GM19372 (cell line): ENCODE results near the gene ADRA2C.

Experiments used
- ATAC-seq: cut with Tn5 transposase; IDR thresholded peaks from one replicate; pipeline ENCODE4 v1.9.1; 2021; ENCODE audit warnings: mild to moderate bottlenecking, low read depth, moderate library complexity; ENCODE audit not compliant: unreplicated experiment

Gene ADRA2C

DNA sequence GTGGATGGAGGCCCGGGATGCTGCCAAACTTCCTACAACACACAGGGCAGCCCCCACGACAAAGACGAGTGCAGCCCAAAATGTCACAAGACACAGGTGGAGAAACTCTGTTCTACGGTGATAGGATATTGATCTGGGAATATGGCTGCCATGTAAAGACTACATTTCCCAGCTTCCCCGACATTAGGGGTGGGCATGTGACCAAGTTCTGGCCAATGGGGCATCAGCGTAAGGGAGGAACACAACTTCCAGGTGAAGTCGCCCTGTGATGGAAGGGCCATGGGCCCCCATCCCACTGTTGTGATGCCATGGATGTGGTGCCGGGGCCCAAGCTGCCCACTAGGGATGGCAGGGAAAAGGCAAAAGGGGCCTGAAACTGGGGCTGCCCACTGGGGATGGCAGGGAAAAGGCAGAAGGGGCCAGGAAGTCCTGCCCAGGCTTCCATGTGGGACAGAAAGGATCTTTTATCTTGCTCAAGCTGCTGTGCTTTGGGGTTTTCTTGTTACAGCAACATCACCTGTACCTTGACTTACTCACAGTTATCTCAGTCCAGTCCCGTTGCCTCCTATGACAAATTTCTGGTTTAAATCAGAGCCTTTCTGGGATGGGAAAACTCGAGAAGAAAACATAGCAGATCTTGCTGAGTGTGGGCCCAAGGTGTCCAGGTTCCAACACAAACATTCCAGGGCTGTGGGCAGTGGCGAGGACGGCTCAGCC lies 9.7 kb upstream of the ADRA2C start:
- no peak for ATAC-seq

- ATAC-seq: no peak
Measured at GRCh38 chr4:3759236-3759635, 6.9 kb upstream of the ADRA2C start.

GRCh38 chr4:3760346-3760745 lies 5.8 kb upstream of the ADRA2C start:
- ATAC-seq: no peak

- ATAC-seq: no peak
Measured at GRCh38 chr4:3760841-3761240, 5.3 kb upstream of the ADRA2C start.

GRCh38 chr4:3762264-3762663 lies 3.9 kb upstream of the ADRA2C start:
- no peak for ATAC-seq

DNA sequence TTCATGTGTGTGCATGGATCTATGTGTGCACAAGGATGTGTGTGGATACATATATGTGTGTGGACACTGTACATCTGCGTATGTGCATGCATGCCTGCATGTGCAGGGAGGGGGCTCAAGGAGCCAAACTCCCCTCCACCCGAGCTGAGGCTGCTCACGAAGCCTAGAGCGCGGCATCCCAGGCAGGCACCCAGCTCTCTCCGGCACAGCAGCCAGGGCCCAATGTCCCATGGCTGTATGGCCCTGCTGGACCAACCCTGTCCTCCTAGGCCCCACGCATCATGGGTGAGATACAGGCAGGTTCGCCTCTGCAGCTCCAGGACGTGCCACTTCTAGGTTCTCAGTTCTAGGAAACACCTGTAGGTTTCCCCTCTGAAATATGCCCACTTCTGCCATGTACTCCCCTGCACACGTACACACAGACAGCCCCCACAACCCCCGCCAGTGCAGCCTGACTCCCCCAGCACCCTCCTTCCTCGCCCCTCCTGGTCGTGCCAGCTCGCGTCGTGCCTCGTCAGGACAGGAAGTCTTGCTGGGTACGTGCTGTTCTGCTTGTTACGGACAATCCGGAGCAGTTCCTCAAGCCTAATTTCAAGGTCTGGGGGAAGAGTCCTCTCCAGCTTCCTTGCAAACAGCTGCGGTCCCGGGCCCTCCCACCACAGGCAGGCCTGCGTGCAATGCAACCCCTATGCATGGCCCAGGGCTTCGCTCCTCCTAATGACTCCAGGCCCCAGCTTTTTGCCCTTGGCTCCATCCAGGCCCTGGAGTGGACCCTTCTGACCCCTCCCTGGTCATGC lies 3.2 kb upstream of the ADRA2C start:
- no peak for ATAC-seq

DNA sequence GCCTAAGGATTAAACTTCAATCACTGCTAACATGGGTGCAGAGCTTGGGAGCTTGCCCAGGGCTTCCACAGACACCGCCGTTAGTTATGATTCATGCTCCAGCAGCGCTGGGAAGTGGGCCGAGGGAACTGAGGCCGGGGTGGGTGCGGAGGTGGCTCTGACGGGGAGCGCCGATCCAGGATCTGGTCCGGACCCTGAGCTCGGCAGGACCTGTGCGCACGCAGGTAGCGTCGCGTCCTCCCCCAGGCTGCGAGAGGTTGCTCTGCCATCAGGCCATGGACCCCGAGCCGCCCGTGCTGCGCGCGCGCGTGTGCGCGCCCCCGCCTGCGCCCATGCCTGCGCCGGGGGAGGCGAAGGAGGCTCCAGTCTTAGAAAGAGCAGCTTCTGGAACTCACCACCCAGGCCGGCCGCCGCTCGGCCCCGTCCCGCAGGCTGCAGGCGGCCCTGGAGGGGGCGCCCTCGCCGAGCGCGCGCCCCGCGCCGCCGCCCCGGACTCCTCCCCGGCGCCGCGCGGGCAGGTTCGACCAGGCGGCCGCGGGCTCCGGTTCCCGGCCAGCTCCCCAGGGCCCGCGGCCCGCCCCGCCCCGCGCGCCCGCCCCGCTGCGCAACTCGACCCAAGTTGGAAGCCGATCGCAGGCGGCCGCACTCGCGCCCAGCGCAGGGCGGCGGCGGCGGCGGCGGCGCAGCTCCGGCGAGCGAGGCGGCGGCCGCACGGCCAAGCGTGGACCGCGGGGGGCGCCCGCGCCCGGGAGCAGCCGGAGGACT lies 732 bp upstream of the ADRA2C start:
- ATAC-seq: no peak

DNA sequence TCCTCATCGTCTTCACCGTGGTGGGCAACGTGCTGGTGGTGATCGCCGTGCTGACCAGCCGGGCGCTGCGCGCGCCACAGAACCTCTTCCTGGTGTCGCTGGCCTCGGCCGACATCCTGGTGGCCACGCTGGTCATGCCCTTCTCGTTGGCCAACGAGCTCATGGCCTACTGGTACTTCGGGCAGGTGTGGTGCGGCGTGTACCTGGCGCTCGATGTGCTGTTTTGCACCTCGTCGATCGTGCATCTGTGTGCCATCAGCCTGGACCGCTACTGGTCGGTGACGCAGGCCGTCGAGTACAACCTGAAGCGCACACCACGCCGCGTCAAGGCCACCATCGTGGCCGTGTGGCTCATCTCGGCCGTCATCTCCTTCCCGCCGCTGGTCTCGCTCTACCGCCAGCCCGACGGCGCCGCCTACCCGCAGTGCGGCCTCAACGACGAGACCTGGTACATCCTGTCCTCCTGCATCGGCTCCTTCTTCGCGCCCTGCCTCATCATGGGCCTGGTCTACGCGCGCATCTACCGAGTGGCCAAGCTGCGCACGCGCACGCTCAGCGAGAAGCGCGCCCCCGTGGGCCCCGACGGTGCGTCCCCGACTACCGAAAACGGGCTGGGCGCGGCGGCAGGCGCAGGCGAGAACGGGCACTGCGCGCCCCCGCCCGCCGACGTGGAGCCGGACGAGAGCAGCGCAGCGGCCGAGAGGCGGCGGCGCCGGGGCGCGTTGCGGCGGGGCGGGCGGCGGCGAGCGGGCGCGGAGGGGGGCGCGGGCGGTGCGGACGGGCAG lies 792 bp downstream of the ADRA2C start:
- ATAC-seq: no peak

GRCh38 chr4:3767570-3768288 lies 1.5 kb downstream of the ADRA2C start:
- ATAC-seq: no peak

DNA sequence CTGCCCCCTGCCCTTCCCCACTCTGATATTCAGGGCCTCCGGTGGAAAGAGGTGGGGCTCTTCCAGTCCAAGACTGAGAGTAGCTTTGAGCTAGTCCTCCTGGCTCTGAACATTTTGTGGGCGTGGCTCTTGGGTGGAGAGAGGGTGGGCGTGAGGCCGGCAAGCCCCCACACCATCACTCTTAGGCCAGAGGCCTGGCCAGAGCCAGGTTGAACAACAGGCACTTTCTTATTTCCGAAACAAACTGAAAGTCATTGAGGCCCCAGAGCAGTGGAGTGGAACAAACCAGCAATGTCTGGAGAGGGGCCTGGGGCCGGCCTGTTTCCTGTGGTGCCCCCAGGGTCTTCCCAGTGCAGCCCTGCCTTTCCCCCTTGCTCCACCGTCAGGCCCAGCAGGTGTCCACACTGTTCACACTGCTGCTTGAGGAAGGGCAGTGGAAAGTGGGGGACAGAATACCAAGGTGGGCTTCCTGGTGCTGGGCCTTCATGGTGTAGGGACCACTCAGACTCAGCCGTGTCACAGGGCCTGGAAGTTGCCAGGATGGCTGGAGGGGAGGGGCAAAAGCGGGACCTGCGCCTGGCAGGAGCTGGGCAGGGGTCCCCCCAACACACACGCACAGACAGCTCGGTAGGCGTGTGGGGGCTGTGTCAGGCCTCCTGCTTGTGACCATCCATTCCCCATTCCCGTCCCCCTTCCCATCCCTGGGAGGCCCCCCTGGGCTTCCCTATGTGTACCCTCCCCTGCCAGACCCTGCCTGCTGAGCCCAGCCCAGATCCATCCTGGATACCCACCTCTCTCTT lies 2.9 kb downstream of the ADRA2C start:
- no peak for ATAC-seq

GRCh38 chr4:3769642-3770184 lies 3.5 kb downstream of the ADRA2C start:
- ATAC-seq: no peak

GRCh38 chr4:3770323-3771163 lies 4.4 kb downstream of the ADRA2C start:
- no peak for ATAC-seq

DNA sequence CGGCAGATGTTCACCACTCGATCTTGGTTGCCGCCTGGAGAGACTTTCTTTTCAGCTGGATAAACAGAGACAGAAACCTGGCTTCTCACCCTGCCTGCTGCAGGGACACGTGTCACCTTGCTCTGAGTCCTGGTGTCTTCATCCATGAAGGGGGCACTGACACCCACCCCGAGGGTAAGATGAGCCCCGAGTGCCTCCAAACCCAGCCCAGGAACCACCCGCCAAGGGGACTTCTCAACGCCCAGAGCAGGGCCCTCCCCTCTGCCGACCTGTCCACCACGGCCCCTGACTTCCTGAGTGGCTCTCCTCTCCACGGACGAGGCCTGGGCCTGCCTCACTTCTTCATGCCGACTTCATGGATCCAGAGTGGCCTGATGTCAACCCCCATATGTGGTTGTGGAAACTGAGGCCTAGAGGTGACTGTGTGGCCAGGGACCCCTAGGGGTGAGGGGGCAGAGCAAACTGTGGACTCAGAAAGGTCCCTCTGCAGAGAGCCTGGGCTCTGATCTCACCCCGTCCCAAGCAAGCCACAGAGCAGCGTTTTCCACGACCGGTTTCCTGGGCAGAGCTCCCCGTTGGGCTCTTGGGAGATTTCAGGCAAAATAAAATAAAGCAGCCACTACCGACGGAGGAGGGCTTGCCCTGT lies 5.1 kb downstream of the ADRA2C start:
- no peak for ATAC-seq

DNA sequence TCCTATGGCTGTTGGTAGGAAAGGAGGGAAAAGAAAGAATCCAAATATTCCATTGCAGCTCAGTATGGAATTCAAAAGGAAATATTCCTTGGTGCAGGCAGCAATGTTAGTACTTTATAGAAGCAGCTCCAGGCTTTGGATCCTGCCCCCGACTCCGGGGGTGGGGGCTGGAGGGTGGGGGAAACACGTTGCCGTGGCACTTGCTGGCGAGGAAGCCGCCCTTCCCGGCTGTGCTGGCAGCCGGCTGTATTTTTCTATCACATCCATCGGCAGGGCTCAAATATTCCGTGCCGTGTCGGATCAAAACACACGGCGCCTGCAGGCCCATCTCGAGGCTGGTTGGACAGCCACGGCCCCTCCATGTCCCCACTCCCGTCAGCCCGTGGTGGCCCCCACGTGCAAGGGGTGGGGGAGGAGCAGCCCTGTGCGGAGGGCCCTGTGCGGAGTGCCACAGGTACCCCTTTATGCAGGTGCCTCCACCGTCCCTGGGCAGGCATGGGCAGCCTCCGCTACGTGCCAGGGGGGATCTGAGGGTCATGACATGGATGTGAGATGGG lies 5.8 kb downstream of the ADRA2C start:
- ATAC-seq: no peak

DNA sequence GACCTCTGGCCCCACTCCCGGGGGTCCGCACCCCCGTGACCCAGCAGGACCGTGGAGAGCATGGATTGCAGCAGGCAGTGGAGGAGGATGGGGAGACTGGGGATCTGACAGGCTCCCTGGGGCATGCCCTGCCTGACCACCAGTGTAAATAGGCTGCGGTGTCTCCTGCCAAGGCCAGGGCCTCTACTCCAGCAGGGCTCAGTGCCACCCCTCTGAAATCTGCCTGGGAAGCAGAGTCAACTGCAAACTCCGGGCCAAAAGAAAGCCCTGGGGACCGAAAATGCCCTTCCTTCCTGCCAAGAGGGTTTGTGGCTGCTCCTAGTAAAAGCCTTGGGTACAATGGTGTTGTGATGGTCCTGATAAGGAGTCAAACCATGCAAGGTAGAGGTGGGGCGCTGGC lies 6.4 kb downstream of the ADRA2C start:
- ATAC-seq: no peak

DNA sequence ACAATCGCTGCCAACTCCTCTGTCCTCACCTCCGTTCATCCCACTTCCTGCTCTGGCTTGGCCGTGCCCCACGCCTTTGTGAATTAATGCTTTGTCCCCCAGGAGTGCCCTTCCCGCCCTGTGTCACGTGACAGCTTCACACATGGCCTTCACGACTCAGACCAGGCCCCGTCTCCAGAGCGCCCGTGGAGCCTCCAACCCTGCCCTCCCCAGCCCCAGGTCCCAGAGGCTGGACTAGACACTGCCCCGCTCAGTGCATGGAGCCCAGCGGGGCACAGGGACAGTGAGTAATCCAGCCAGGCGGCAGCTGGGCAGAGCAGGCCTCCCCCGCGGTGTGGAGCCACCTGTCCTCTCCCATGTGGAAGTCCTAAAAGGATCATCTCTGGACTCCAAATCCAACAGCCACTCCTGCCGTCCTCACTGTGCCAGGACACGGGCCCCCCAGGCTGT lies 7.4 kb downstream of the ADRA2C start:
- no peak for ATAC-seq

GRCh38 chr4:3774253-3774883 lies 8.2 kb downstream of the ADRA2C start:
- ATAC-seq: no peak
